WTC11 (cell line): Measurements from ENCODE around the gene TTN. TPM values are rescaled to one million over a fixed set of nuclear protein-coding genes. Genes with fewer than 3 reads are reported as not detected.
A peak's percentile ranks its signal among the peaks of the same experiment; 100 is the strongest.

ENCODE experiments used
- ATAC-seq: fragments of 200-7000 bp; cut with Tn5 transposase; 2 replicates; pipeline ENCODE4 v1.10.0; 2021; ENCODE audit warnings: mild to moderate bottlenecking, moderate library complexity
- CTCF ChIA-PET: fragments of 300-600 bp; sonication (Branson Sonifier 250); formaldehyde crosslinking; loops from one replicate; lab custom pipeline; 2021; ENCODE audit warnings: antibody characterized with exemption; lab: Charles Lee
- POLR2A ChIA-PET: fragments of 350-600 bp; sonication (Branson Sonifier 250); formaldehyde crosslinking; loops from one replicate; lab custom pipeline; 2021; ENCODE audit warnings: antibody characterized with exemption; lab: Charles Lee
- DNase-seq: peaks from one replicate; pipeline ENCODE4 v3.0.0; 2021; ENCODE audit warnings: low spot score
- H3K27ac Mint-ChIP-seq: 2 replicates; pipeline ENCODE4 v1.8.0; 2021; ENCODE audit warnings: mixed read lengths
- H3K27me3 Mint-ChIP-seq: 2 replicates; pipeline ENCODE4 v1.8.0; 2021; ENCODE audit warnings: low read depth, mild to moderate bottlenecking, moderate library complexity, mixed read lengths
- H3K36me3 Mint-ChIP-seq: 2 replicates; pipeline ENCODE4 v1.8.0; 2021; ENCODE audit warnings: mixed read lengths
- H3K4me1 Mint-ChIP-seq: 2 replicates; pipeline ENCODE4 v1.8.0; 2022; ENCODE audit warnings: mixed read lengths
- H3K4me3 Mint-ChIP-seq: 2 replicates; pipeline ENCODE4 v1.8.0; 2021; ENCODE audit warnings: mild to moderate bottlenecking, moderate library complexity, mixed read lengths
- H3K9me3 Mint-ChIP-seq: 2 replicates; pipeline ENCODE4 v1.8.0; 2021; ENCODE audit warnings: mixed read lengths
- AFF4 ChIP-seq: sonication (generic); formaldehyde crosslinking; IDR thresholded peaks from 2 replicates; pipeline ENCODE4 v1.8.1; 2023; ENCODE audit warnings: mild to moderate bottlenecking, missing genetic modification reagents, borderline replicate concordance
- CDX4 ChIP-seq: fragments of 250-450 bp; sonication (Bioruptor Pico); IDR thresholded peaks from 2 replicates; pipeline ENCODE4 v1.9.0; 2021; ENCODE audit warnings: moderate library complexity, mild to moderate bottlenecking, inconsistent platforms, borderline replicate concordance
- ELF4 ChIP-seq: sonication (generic); formaldehyde crosslinking; IDR thresholded peaks from 2 replicates; pipeline ENCODE4 v1.8.1; 2022; ENCODE audit warnings: low read depth, mild to moderate bottlenecking, moderate library complexity, missing genetic modification reagents
- ESRRA ChIP-seq: sonication (generic); formaldehyde crosslinking; IDR thresholded peaks from 2 replicates; pipeline ENCODE4 v1.8.1; 2022; ENCODE audit warnings: mild to moderate bottlenecking, missing genetic modification reagents, borderline replicate concordance
- FOXJ3 ChIP-seq: sonication (generic); formaldehyde crosslinking; IDR thresholded peaks from 2 replicates; pipeline ENCODE4 v1.9.0; 2021; ENCODE audit warnings: missing genetic modification reagents, mild to moderate bottlenecking, borderline replicate concordance
- GTF2I ChIP-seq: fragments of 250-450 bp; sonication (Bioruptor Pico); conservative IDR thresholded peaks from 2 replicates; pipeline ENCODE4 v1.4.0; 2021; ENCODE audit warnings: mild to moderate bottlenecking
- JAZF1 ChIP-seq: fragments of 250-450 bp; sonication (Bioruptor Pico); IDR thresholded peaks from 2 replicates; pipeline ENCODE4 v1.9.0; 2021; ENCODE audit warnings: moderate library complexity, mild to moderate bottlenecking, inconsistent platforms
- MYBL2 ChIP-seq: sonication (generic); formaldehyde crosslinking; IDR thresholded peaks from 2 replicates; pipeline ENCODE4 v1.8.1; 2023; ENCODE audit warnings: mild to moderate bottlenecking, moderate library complexity, missing genetic modification reagents
- NR2C2 ChIP-seq: sonication (generic); formaldehyde crosslinking; IDR thresholded peaks from 2 replicates; pipeline ENCODE4 v1.8.0; 2022; ENCODE audit warnings: mild to moderate bottlenecking, missing genetic modification reagents
- STAT6 ChIP-seq: sonication (generic); formaldehyde crosslinking; conservative IDR thresholded peaks from 2 replicates; pipeline ENCODE4 v1.8.1; 2023; ENCODE audit warnings: mild to moderate bottlenecking, low read depth, missing genetic modification reagents, moderate library complexity
- TEAD1 ChIP-seq: sonication (generic); formaldehyde crosslinking; IDR thresholded peaks from 2 replicates; pipeline ENCODE4 v1.8.0; 2022; ENCODE audit warnings: mild to moderate bottlenecking, missing genetic modification reagents
- ZBTB43 ChIP-seq: sonication (generic); formaldehyde crosslinking; IDR thresholded peaks from 2 replicates; pipeline ENCODE4 v1.8.1; 2023; ENCODE audit warnings: mild to moderate bottlenecking, missing genetic modification reagents
- ZNF138 ChIP-seq: sonication (generic); formaldehyde crosslinking; conservative IDR thresholded peaks from 2 replicates; pipeline ENCODE4 v1.8.1; 2022; ENCODE audit warnings: mild to moderate bottlenecking, moderate library complexity, missing genetic modification reagents
- ZNF671 ChIP-seq: fragments of 250-450 bp; sonication (Bioruptor Pico); IDR thresholded peaks from 2 replicates; pipeline ENCODE4 v1.8.0; 2021; ENCODE audit warnings: mild to moderate bottlenecking
- total RNA-seq: library from RNA; stranded (reverse); gene quantifications from 3 replicates; pipeline ENCODE4 v1.2.3, GENCODE V29; 2021
- TF ChIP-seq, protein P1 (sequence below): sonication (generic); formaldehyde crosslinking; conservative IDR thresholded peaks from 2 replicates; pipeline ENCODE4 v1.8.1; 2022; ENCODE audit warnings: mild to moderate bottlenecking, missing genetic modification reagents
- TF ChIP-seq, protein P2 (sequence below): fragments of 250-450 bp; sonication (Bioruptor Pico); IDR thresholded peaks from 2 replicates; pipeline ENCODE4 v2.1.2; 2022; ENCODE audit warnings: mild to moderate bottlenecking, moderate library complexity
- TF ChIP-seq, protein P3 (sequence below): sonication (generic); formaldehyde crosslinking; IDR thresholded peaks from 2 replicates; pipeline ENCODE4 v1.8.1; 2022; ENCODE audit warnings: low read depth, missing genetic modification reagents, borderline replicate concordance

TTN gene
- total RNA-seq, 1 experiment from 2014 or later = 4.7 TPM

- POLR2A ChIA-PET = no interaction called here
- H3K4me3 Mint-ChIP-seq = no peak overlapping the region
Observed at GRCh38 chr2:178836807-178837206, 29.6 kb upstream of the TTN start.

GRCh38 chr2:178834086-178834485 is 26.9 kb upstream of the TTN start:
- Mint-ChIP-seq H3K4me3 (no peak overlapping the region), H3K27me3 (no peaks in the 10 kb centered on the region), H3K27ac (no peak overlapping the region), H3K4me1 (peaks cover 14% of the 10 kb centered on the region), H3K9me3 (no peaks in the 10 kb centered on the region), H3K36me3 (no peaks in the 10 kb centered on the region)
- ATAC-seq = no peak
- ChIA-PET CTCF (no interaction called here), POLR2A (no interaction called here)
- DNase-seq = no peak
- TF ChIP-seq NR2C2 (no peak), ELF4 (CRISPR knock-in tag) (no peak), AFF4 (CRISPR knock-in tag) (no peak), ZNF138 (CRISPR knock-in tag) (no peak), ZNF671 (CRISPR knock-in tag) (no peak), MYBL2 (CRISPR knock-in tag) (no peak), STAT6 (CRISPR knock-in tag) (no peak), ZBTB43 (no peak)
- TF ChIP-seq, protein P1, sequence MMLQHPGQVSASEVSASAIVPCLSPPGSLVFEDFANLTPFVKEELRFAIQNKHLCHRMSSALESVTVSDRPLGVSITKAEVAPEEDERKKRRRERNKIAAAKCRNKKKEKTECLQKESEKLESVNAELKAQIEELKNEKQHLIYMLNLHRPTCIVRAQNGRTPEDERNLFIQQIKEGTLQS = no peak

More at GRCh38 chr2:178836807-178837206, 29.6 kb upstream of the TTN start:
- no peaks in the 10 kb centered on the region for H3K27me3 Mint-ChIP-seq
- peaks cover 4% of the 10 kb centered on the region for H3K9me3 Mint-ChIP-seq
- peak; percentile 82 for ATAC-seq
- peak overlapping the region; percentile 71; the same call in 1 of the 2 replicates for H3K27ac Mint-ChIP-seq
- no peak for DNase-seq
- CTCF ChIA-PET = no interaction called here
- H3K4me1 Mint-ChIP-seq = peaks cover 10% of the 10 kb centered on the region
- peaks cover 7% of the 10 kb centered on the region; the same call in 1 of the 2 replicates for H3K36me3 Mint-ChIP-seq
- TF ChIP-seq CDX4 = no peak
- TF ChIP-seq, protein P2, sequence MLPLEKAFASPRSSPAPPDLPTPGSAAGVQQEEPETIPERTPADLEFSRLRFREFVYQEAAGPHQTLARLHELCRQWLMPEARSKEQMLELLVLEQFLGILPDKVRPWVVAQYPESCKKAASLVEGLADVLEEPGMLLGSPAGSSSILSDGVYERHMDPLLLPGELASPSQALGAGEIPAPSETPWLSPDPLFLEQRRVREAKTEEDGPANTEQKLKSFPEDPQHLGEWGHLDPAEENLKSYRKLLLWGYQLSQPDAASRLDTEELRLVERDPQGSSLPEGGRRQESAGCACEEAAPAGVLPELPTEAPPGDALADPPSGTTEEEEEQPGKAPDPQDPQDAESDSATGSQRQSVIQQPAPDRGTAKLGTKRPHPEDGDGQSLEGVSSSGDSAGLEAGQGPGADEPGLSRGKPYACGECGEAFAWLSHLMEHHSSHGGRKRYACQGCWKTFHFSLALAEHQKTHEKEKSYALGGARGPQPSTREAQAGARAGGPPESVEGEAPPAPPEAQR (CRISPR knock-in tag) = no peak

- no peaks in the 10 kb centered on the region for H3K36me3 Mint-ChIP-seq
- POLR2A ChIA-PET = no interaction called here
- H3K4me1 Mint-ChIP-seq = peaks cover 18% of the 10 kb centered on the region
- ATAC-seq = no peak
- H3K4me3 Mint-ChIP-seq = no peak overlapping the region
- TF ChIP-seq ESRRA (CRISPR knock-in tag) (no peak), FOXJ3 (no peak), ZNF671 (CRISPR knock-in tag) (no peak), JAZF1 (CRISPR knock-in tag) (no peak), GTF2I (CRISPR knock-in tag) (no peak), TEAD1 (no peak)
- TF ChIP-seq, protein P3, sequence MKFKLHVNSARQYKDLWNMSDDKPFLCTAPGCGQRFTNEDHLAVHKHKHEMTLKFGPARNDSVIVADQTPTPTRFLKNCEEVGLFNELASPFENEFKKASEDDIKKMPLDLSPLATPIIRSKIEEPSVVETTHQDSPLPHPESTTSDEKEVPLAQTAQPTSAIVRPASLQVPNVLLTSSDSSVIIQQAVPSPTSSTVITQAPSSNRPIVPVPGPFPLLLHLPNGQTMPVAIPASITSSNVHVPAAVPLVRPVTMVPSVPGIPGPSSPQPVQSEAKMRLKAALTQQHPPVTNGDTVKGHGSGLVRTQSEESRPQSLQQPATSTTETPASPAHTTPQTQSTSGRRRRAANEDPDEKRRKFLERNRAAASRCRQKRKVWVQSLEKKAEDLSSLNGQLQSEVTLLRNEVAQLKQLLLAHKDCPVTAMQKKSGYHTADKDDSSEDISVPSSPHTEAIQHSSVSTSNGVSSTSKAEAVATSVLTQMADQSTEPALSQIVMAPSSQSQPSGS (CRISPR knock-in tag) = no peak
- no peak for DNase-seq
- no peaks in the 10 kb centered on the region for H3K9me3 Mint-ChIP-seq
- H3K27ac Mint-ChIP-seq = no peak overlapping the region
- CTCF ChIA-PET = no interaction called here
- no peaks in the 10 kb centered on the region for H3K27me3 Mint-ChIP-seq
Observed at GRCh38 chr2:178833382-178833781, 26.2 kb upstream of the TTN start.
